HG02973 (cell line): ENCODE results near the gene ZMIZ1.
A peak's percentile ranks its signal among the peaks of the same experiment; 100 is the strongest.

Source experiments
- ATAC-seq: cut with Tn5 transposase; IDR thresholded peaks from one replicate; pipeline ENCODE4 v1.9.1; 2021; ENCODE audit warnings: moderate library complexity; ENCODE audit not compliant: unreplicated experiment

ZMIZ1 gene

DNA sequence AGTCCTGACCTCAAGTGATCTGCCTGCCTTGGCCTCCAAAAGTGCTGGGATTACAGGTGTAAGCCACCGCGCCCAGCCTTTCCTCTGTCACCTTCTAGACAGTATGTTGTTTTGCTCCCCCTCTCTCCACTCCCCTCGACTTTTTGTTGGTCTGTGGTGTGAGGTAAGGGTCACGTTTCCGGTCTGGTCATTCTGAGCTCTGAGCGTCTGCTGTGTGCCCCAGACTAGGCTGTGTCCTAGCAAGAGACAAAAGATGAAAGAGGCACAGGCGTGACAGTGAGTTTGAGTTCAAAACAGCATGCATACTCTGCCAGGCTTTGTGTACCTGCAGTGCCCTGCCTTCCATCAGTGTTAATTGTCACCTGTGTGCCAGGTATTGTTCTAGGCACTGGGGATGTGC is 191.1 kb downstream of the ZMIZ1 start:
- no peak for ATAC-seq

DNA sequence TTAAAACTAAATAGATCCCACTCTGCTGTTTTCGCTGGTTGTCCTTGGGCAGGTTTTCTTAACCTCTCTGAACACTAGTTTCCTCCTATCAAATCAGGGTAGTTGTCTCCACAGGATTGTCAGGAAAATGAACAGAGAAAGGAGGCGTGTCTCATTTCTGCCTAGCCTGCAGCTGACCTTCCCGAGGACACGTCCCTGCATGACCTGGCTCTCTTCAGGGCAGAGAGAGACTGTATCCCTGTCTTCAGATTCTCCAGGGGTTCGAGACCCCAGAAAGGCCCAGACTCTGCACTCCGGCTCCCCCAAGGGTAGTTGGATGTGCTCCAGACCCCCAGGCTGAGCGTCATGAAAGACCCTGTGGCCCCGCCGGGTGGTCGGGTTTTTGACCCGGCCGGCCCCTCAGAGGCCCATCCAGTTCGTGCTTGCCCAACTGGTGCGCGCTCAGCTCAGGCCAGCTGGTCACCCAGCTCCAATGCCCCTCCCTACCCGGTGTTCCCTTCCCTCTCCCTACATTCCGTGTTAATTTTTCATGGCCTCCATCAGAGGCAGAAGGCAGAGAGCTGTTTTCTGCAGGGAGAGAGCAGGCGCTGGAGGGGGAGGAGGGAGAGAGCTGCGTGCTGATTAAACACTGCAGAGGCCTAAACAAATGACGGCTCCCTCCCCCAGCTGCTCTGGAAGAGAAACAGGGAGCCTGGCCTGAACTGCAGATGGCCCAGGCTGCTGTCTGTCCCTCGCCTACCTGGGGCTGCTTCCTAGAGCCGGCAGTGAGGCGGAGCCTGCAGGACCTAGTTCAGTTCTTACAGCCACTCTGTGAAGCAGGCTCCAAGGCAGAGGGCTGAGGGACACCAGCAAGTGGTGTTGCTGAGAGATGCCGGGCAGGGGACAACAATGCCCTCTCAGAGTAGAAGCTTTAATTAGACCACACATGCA is 192.3 kb downstream of the ZMIZ1 start:
- ATAC-seq: no peak

DNA sequence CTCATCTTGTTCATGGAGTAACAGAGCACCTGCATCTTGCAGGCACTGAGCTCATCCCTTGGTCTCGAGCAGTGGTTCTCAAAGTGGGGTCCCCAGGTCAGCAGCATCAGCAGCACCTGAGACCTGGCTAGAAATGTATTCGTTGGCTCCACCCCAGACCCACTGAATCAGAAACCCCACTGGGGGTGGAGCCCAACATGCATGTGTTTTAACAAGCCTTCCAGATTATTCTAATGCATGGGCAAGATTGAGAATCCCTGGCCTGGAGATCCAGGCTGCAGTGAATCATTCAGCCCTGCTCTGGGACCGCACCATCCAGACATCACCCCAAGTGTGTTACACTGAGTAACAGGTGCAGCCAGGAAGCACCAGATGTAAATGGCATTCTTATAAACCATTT is 193.4 kb downstream of the ZMIZ1 start:
- ATAC-seq: no peak

GRCh38 chr10:79262959-79263746 is 194.4 kb downstream of the ZMIZ1 start:
- no peak for ATAC-seq

DNA sequence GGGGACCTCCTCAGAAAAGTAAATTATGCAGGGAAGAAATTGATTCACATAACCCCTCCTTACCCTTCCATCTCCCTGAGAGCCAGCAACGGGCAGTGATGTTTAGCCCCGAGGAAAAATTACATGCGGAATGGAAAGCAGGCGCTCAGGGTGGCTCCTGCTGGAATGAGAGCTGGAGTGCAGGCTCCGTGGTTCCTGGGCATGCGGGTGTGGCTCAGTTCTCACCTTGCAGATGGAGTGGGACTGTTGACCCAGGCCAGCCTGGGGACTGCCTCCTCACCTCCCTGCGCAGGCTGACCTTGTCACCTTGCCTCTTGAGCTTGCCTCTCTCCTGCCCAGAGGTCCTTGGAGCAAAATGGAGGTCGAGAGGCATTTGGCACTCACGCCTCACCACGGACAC is 195.2 kb downstream of the ZMIZ1 start:
- no peak for ATAC-seq

DNA sequence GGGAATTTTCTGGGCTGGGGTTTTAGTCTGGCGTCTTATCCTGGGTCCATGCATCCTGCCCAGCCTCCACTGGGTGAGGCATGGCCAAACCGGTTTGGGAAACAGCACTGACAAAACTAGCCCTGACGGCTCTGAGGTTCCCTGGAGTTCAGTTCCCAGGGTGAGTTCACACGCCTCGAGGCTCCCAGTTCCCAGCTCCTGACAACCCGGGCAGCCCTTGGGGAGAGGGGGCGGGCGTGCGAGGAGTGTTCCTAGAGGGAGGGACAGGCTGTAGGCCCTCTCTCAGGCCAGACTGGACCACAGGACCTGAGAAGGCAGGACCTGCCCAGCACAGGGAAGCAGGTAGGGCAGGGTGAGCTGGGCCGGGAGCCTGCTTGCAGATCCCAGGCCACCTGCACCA is 196.2 kb downstream of the ZMIZ1 start:
- no peak for ATAC-seq

- ATAC-seq: peak; percentile 22
These were observed 197.3 kb downstream of the ZMIZ1 start for GRCh38 chr10:79266084-79266483.

- ATAC-seq: peak; percentile 89
These were observed 198.0 kb downstream of the ZMIZ1 start for GRCh38 chr10:79266543-79267312.

- no peak for ATAC-seq
These were observed 198.7 kb downstream of the ZMIZ1 start for GRCh38 chr10:79267499-79267898.

DNA sequence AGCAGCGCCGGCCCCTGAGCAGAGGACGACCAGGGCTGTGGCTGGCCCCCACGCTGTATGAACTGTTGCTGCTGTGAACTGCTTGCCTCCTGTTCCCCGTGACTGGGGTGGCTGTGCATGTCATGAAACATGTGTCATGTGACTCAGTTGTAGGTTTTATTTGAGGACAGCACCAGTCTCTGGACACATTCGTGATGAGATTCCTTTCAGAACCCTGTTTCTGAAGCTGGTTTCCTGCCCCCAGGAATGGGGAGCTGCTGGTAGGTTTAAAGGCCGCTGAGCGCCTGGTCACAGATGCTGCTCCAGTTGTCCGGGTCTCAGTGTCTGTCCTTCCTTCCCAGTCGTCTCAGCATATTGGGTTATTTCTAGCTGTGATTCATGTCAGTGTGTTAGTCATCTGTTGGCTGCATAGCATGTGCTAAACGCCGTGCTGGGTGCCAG is 199.4 kb downstream of the ZMIZ1 start:
- no peak for ATAC-seq

GRCh38 chr10:79268742-79269141 is 200.0 kb downstream of the ZMIZ1 start:
- no peak for ATAC-seq

DNA sequence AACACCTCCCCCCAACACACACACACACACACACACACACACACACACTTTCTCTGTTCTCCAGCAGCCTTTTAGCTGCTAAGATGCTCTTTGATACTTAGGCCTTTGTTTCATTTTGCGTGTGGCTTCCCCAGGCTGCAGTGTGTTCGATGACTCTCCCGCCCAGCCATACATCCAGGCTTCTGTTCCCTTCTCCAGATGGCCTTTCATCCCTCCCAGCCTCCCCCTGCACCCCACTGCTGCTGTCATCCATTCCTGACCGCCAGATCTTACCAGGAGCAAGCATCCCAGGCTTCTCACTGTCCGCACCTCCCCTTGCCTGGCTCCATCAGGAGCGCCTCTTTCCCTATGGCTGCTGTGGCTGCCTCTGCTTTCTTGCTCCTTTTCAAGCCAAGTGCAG is 200.7 kb downstream of the ZMIZ1 start:
- ATAC-seq: no peak

DNA sequence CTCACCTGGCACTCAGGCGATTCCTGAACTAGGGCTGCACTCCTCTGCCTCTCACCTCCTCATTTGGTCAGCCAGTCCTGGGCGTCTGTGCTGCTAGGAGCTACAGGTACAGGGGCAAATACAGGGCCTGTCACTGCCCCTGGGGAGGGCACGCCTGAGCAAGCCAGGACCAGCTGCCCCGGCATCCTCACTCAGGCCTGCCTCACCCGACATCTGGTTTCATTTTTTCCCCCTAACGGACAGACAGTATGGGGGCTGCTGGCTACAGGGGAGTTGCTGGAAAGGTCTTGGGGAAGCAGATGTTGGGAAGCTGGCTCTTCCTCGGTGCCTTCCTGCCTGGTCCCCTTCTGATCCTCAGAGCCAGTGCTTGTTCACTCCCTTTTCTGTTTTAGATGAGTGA is 201.2 kb downstream of the ZMIZ1 start:
- no peak for ATAC-seq

DNA sequence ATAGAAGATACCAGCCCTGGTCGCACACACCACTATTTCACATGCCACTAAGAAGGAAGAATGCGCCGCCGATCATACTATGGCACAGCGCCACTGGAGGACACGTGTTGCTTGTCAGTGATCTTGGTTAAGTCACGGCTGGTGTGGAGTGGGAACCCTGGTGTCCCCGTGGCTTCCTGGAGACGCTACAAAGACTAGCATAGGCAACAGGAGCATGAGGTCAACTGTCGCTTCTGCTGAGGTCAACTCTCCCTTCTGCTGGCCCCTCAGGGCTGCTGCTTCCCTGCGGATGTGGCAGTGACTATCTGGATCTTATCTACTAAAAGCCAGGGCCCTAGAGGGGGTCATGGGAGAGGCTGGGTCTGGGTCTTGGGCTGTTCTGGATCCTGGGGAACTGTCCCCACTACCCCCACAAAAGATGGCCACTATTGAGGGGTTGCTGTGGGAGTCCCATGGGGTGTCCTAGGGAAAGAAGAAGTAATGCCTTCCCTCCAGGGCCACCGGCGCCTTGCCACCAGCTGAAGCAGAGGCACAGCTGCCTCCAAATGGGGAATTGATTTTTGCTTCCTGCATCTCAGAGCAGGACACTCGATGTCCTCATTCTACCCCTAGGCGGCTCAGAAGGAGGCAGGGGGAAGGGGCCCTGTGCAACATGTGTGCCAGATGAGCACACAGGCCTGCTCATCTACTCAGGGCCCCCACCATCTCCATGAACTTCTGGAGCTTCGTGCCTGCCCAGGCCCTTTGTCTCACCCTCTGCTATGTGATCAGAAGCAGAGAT is 201.9 kb downstream of the ZMIZ1 start:
- no peak for ATAC-seq

DNA sequence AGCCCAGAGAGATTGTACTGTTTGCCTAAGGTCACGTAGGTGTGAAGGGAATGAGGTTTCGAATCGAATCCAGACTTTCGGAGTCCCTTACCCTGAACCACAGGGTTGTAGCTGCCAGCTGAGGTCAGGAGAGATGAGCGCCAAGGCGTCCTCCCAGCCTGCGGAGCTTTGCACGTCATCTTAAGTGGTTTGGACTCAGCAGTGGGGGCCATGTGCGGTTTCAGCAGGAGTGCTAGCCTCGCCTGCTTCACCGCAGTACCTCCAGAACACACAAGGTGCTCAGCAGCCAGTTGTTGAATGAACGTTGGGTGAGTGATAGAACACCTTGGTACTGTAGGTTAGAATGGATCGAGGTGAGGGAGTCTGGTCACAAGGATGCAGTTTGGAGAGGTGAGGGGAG is 203.6 kb downstream of the ZMIZ1 start:
- no peak for ATAC-seq

DNA sequence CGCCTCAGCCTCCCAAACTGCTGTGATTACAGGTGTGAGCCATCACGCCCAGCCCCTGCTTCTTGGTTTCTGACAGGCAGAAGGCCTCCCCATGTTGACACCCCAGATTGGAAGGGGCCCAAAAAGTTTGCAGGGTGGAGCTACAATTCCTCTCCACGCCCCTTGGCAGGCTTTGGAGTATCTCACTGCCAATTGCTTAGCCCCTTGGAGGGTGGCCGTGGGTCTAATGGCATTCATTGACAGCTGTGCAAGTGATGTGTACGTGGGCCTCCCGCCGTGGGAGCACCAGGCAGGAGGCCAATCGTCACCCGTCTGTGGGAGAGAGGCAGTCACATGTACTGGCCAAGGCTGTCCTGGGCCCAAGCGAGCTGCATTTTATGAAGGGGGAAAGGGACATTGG is 204.8 kb downstream of the ZMIZ1 start:
- ATAC-seq: no peak

- no peak for ATAC-seq
These were observed 205.7 kb downstream of the ZMIZ1 start for GRCh38 chr10:79274279-79275104.

- ATAC-seq: no peak
These were observed 206.3 kb downstream of the ZMIZ1 start for GRCh38 chr10:79275105-79275430.

DNA sequence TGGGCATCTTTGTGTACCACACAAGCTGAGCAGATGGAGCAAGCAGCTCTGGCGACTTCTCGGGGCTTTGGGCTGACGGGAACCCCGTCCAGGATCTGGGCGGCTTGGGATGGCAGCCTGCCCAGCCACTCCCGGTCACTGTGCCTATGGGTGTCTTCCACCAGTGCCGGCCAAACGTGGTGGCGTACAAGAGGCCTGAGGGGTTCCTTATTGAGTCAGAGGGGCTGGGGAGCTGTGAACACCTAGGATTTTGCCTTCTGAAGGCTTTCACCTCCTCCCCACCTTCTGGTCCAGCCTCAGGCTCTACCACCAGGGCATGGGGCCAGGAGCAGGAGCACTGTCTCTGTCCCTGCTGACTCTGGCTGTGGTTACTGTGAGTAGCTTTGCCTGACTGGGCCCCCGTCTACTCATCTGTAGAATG is 206.7 kb downstream of the ZMIZ1 start:
- ATAC-seq: no peak
